ENCODE measurements around the gene WNT2B. TPM values are rescaled to one million over a fixed set of nuclear protein-coding genes. Genes with fewer than 3 reads are reported as not detected.

Gene WNT2B
- total RNA-seq, 1 donor from 2014 or later: 3.9 TPM

- DNase-seq (ENCODE audit: low spot score): no peak
These were observed 18.7 kb downstream of the WNT2B start for GRCh38 chr1:112527266-112528010.

- DNase-seq (ENCODE audit: low spot score): no peak
These were observed 19.3 kb downstream of the WNT2B start for GRCh38 chr1:112528076-112528475.

- no peak for DNase-seq (ENCODE audit: low spot score)
These were observed 20.5 kb downstream of the WNT2B start for GRCh38 chr1:112529301-112529700.

GRCh38 chr1:112530832-112531231 lies 22.1 kb downstream of the WNT2B start:
- no peak for DNase-seq (ENCODE audit: low spot score)

- DNase-seq (ENCODE audit: low spot score): no peak
These were observed 23.3 kb downstream of the WNT2B start for GRCh38 chr1:112532064-112532463.

GRCh38 chr1:112533029-112533428 lies 24.3 kb downstream of the WNT2B start:
- no peak for DNase-seq (ENCODE audit: low spot score)

GRCh38 chr1:112536561-112536960 lies 27.8 kb downstream of the WNT2B start:
- no peak for DNase-seq (ENCODE audit: low spot score)

- no peak for DNase-seq (ENCODE audit: low spot score)
These were observed 28.7 kb downstream of the WNT2B start for GRCh38 chr1:112537456-112537855.

GRCh38 chr1:112538883-112539282 lies 30.1 kb downstream of the WNT2B start:
- no peak for DNase-seq (ENCODE audit: low spot score)

GRCh38 chr1:112540226-112540794 lies 31.5 kb downstream of the WNT2B start:
- no peak for DNase-seq (ENCODE audit: low spot score)

GRCh38 chr1:112541299-112541698 lies 32.5 kb downstream of the WNT2B start:
- DNase-seq (ENCODE audit: low spot score): no peak

GRCh38 chr1:112542206-112542973 lies 33.6 kb downstream of the WNT2B start:
- no peak for DNase-seq (ENCODE audit: low spot score)

- DNase-seq (ENCODE audit: low spot score): no peak
These were observed 35.4 kb downstream of the WNT2B start for GRCh38 chr1:112544011-112544688.

GRCh38 chr1:112544751-112545150 lies 36.0 kb downstream of the WNT2B start:
- DNase-seq (ENCODE audit: low spot score): no peak

- DNase-seq (ENCODE audit: low spot score): no peak
These were observed 37.3 kb downstream of the WNT2B start for GRCh38 chr1:112546076-112546475.

- DNase-seq (ENCODE audit: low spot score): no peak
These were observed 39.8 kb downstream of the WNT2B start for GRCh38 chr1:112548547-112548946.

- DNase-seq (ENCODE audit: low spot score): no peak
These were observed 40.8 kb downstream of the WNT2B start for GRCh38 chr1:112549590-112549989.

- DNase-seq (ENCODE audit: low spot score): no peak
These were observed 45.6 kb downstream of the WNT2B start for GRCh38 chr1:112554411-112554810.

- DNase-seq (ENCODE audit: low spot score): no peak
These were observed 48.6 kb downstream of the WNT2B start for GRCh38 chr1:112557385-112557784.

- no peak for DNase-seq (ENCODE audit: low spot score)
These were observed 49.9 kb downstream of the WNT2B start for GRCh38 chr1:112558634-112559033.

GRCh38 chr1:112563341-112563740 lies 54.6 kb downstream of the WNT2B start:
- no peak for DNase-seq (ENCODE audit: low spot score)

GRCh38 chr1:112564081-112564480 lies 55.3 kb downstream of the WNT2B start:
- DNase-seq (ENCODE audit: low spot score): no peak
